ENCODE results near the gene NDUFAF8. TPM values are rescaled to one million over a fixed set of nuclear protein-coding genes. Genes with fewer than 3 reads are reported as not detected.

The NDUFAF8 gene
- total RNA-seq, 6 experiments from 2014 or later = 15.7 to 35.9 (median 23.3) TPM

GRCh38 chr17:81257533-81257932 is 18.4 kb downstream of the NDUFAF8 start:
- TF ChIP-seq CTCF (IDR thresholded peaks at IDR 0.05) = no peak
- H3K9me3 ChIP-seq = no peaks in the 10 kb centered on the region
- H3K4me3 ChIP-seq = no peak overlapping the region
- WGBS (ENCODE audit: insufficient coverage, low coverage, low lambda C conversion rate, missing lambda C conversion rate) = 100% methylated on average over 9 of the region's 19 CpGs
- no peak overlapping the region for H3K27ac ChIP-seq
- no peak for ATAC-seq
- intact Hi-C loops (cut with DNase I) = loop anchor here in 1 of 2 donors (10.0 kb wide), 1 partner anchor 217 kb away; no protein-coding TSS in a partner anchor
- peaks cover 0 to 51% (median 15%) of the 10 kb centered on the region in 4 donors for H3K36me3 ChIP-seq
- DNase-seq = no peak
- peaks cover 0 to 22% (median 0%) of the 10 kb centered on the region in 4 donors for H3K4me1 ChIP-seq
- no peaks in the 10 kb centered on the region for H3K27me3 ChIP-seq

DNA sequence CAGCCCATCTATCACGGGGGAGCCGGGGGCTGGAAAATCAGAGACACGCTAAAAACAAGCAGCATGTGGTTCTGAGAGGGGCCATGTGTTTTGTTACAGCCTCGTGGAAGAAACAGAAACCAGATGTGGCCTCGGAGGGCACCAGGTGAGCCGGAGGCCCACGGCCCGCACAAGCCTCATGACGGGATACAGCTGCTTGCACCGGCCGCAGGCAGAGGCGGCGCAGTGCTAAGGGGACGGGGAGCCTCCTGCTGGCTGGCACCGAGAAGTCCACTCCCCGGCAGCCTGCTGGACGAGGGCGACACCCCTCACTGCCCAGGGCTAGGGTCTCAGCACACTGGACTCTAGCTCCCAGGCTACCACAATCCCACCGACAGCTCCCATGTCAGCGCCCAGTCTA is 19.2 kb downstream of the NDUFAF8 start:
- intact Hi-C loops (cut with DNase I) = loop anchor here in 1 of 2 donors (10.0 kb wide), 1 partner anchor 217 kb away; no protein-coding TSS in a partner anchor
- WGBS (ENCODE audit: insufficient coverage, low coverage, low lambda C conversion rate, missing lambda C conversion rate) = no CpG with 5 or more reads among the region's 20 CpGs

GRCh38 chr17:81259058-81259605 is 20.0 kb downstream of the NDUFAF8 start:
- Histone ChIP-seq H3K36me3 (peaks cover 0 to 61% (median 17%) of the 10 kb centered on the region in 4 donors), H3K9me3 (no peaks in the 10 kb centered on the region), H3K4me1 (peaks cover 0 to 22% (median 0%) of the 10 kb centered on the region in 4 donors), H3K27ac (no peak overlapping the region), H3K4me3 (no peak overlapping the region), H3K27me3 (no peaks in the 10 kb centered on the region)
- intact Hi-C loops (cut with DNase I) = loop anchor here in 1 of 2 donors (10.0 kb wide), 1 partner anchor 216 kb away; no protein-coding TSS in a partner anchor
- TF ChIP-seq CTCF (IDR thresholded peaks at IDR 0.05) (no peak), POLR2A (IDR thresholded peaks at IDR 0.05) (no peak)
- no CpG with 5 or more reads among the region's 23 CpGs for WGBS (ENCODE audit: insufficient coverage, low coverage, low lambda C conversion rate, missing lambda C conversion rate)
- no peak for ATAC-seq
- DNase-seq = no peak

More for the DNA sequence above, 19.2 kb downstream of the NDUFAF8 start:
- DNase-seq (no peak), ATAC-seq (no peak)
- Histone ChIP-seq H3K4me1 (peaks cover 0 to 22% (median 0%) of the 10 kb centered on the region in 4 donors), H3K36me3 (peaks cover 0 to 52% (median 15%) of the 10 kb centered on the region in 4 donors), H3K27me3 (no peaks in the 10 kb centered on the region), H3K4me3 (no peak overlapping the region), H3K9me3 (no peaks in the 10 kb centered on the region), H3K27ac (no peak overlapping the region)
- no peak for TF ChIP-seq POLR2A (IDR thresholded peaks at IDR 0.05)
- no peak for TF ChIP-seq CTCF (IDR thresholded peaks at IDR 0.05)

DNA sequence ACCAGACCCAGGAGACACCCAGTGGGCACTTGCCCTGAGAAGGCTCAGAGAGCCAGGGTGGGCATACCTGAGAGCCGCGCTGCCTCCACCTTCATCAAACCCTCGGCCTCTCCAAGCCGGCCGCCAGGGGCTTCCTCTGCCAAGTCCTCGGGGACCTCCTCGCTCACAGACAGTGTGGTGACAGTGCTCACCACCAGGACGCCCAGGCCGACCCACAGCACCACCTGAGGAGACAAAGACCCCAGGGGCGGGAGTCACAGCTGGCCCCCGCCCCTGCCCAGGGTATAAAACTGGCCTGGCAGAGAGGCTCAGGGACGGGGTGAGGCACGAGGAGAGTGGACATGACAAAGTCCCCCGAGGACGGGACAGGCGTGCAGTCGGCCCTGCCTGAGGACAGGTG is 21.1 kb downstream of the NDUFAF8 start:
- H3K27ac ChIP-seq = no peak overlapping the region
- ATAC-seq = no peak
- no peaks in the 10 kb centered on the region for H3K27me3 ChIP-seq
- no peak for DNase-seq
- no CpG with 5 or more reads among the region's 17 CpGs for WGBS (ENCODE audit: insufficient coverage, low coverage, low lambda C conversion rate, missing lambda C conversion rate)
- H3K4me3 ChIP-seq = no peak overlapping the region
- H3K36me3 ChIP-seq = peaks cover 0 to 69% (median 21%) of the 10 kb centered on the region in 4 donors
- intact Hi-C loops (cut with DNase I) = no loop called here
- H3K4me1 ChIP-seq = peaks cover 0 to 15% (median 0%) of the 10 kb centered on the region in 4 donors
- H3K9me3 ChIP-seq = no peaks in the 10 kb centered on the region
- TF ChIP-seq POLR2A (IDR thresholded peaks at IDR 0.05) (no peak), CTCF (IDR thresholded peaks at IDR 0.05) (no peak)
